ENCODE measurements around the gene GOSR2. TPM values are rescaled to one million over a fixed set of nuclear protein-coding genes. Genes with fewer than 3 reads are reported as not detected.

GOSR2 gene
- total and polyA plus RNA-seq, 2 of the 4 experiments (the other 2 are of a cell fraction) = 63.4 to 75.6 TPM

DNA sequence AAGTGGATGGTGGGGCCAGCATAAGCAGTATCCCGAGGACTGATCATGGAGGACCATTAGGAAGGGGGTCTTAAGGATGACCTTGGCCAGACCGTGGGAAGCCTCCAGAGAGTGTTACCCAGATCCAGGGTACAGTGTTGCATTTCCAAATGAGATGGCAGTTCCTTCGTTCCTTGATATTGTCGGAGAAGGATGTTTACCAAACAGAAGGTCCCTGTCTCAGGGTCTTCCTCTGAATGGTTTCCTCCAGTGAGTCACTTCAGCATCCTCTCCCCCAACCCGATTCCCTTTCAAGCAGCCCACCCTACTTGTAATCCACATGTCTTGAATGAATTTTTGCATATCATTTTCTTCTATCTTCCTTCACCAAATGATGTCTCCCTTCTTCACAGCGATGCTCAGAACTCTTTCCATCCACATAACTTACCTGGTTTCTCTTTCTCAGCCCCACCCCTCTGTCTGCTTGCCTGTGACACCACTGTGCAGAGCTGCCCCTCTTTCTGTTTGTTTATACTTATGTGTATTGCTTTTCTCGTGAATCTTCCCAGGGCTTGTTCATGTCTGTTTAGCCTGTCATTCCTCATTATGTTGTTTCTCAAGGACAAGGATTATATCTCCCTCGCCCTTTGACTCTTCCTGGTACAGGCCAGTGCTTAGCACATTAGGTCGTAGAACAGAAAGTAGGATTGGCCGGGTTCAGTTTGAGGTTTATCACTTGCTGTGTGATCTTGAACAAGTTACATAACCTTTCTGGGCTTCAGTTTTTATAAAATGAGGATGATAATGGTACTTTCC lies 5.7 kb downstream of the GOSR2 start:
- ATAC-seq (ENCODE audit: low read depth) (no peak; the same call in 1 of the 2 replicates), DNase-seq (no peak)
- Histone ChIP-seq H3K9me1 (ENCODE audit: insufficient read depth, low read length) (peaks cover 14% of the 10 kb centered on the region), H3K27ac (ENCODE audit: insufficient read depth, low read length) (no peak overlapping the region), H3K9ac (ENCODE audit: low read depth, low read length) (peak overlapping the region; percentile 13; the same call in 1 of the 2 replicates), H4K5ac (ENCODE audit: low read depth, low read length) (no peak overlapping the region), H3K18ac (ENCODE audit: low read depth, low read length) (no peak overlapping the region), H3K14ac (replicated peaks; ENCODE audit: low read depth, low read length) (no peak overlapping the region), H3K4ac (ENCODE audit: low read depth, low read length) (0 out of 2 replicates have a peak overlapping the region, but pooled peaks have one; percentile 32), H3K23ac (ENCODE audit: low read depth, low read length) (no peak overlapping the region; the same call in 1 of the 2 replicates), H2AK5ac (ENCODE audit: low read depth, low read length) (no peak overlapping the region), H3K27me3 (ENCODE audit: control insufficient read depth, insufficient read depth, low read length) (no peaks in the 10 kb centered on the region), H2AFZ (replicated peaks; ENCODE audit: low read length, poor library complexity) (no peak overlapping the region), H3K36me3 (ENCODE audit: control insufficient read depth, insufficient read depth, low read length) (peaks cover 26% of the 10 kb centered on the region), H2BK5ac (ENCODE audit: low read depth, low read length, poor library complexity, severe bottlenecking) (no peak overlapping the region), H3K4me3 (ENCODE audit: insufficient read depth, low read depth, low read length) (no peak overlapping the region), H3K9me3 (ENCODE audit: control insufficient read depth, insufficient read depth, low read length) (no peaks in the 10 kb centered on the region), H2BK120ac (ENCODE audit: low read depth, low read length) (no peak overlapping the region), H4K8ac (ENCODE audit: low read depth in 2 of 2, low read length in 2 of 2) (no peak overlapping the region), H3K56ac (ENCODE audit: extremely low read depth, insufficient read depth, low read length) (no peak overlapping the region), H2AK9ac (replicated peaks; ENCODE audit: low read depth, low read length, poor library complexity) (no peak overlapping the region), H3K4me1 (ENCODE audit: control insufficient read depth, insufficient read depth, low read length) (peaks cover 6% of the 10 kb centered on the region), H3K4me2 (ENCODE audit: low read depth, low read length) (peak overlapping the region; percentile 54; the same call in 1 of the 2 replicates), H4K91ac (ENCODE audit: insufficient read depth, low read depth, low read length) (no peak overlapping the region), H2BK15ac (ENCODE audit: low read depth, low read length) (no peak overlapping the region), H3K79me1 (ENCODE audit: low read depth in 1 of 2, low read length in 2 of 2) (peaks cover 27 to 91% of the 10 kb centered on the region in 2 experiments), H2BK20ac (ENCODE audit: low read depth, low read length) (no peak overlapping the region), H4K20me1 (ENCODE audit: insufficient read depth, low read length) (peaks cover 61% of the 10 kb centered on the region)
- TF ChIP-seq SMC3 (IDR thresholded peaks at IDR 0.05; ENCODE audit: low read depth, low read length) (no peak), CEBPB (IDR thresholded peaks at IDR 0.05; ENCODE audit: low read depth, low read length) (no peak), POLR2A (IDR thresholded peaks at IDR 0.05; ENCODE audit: low read depth, low read length) (no peak)
- WGBS, 2 experiments (ENCODE audit: extremely low coverage in 2 of 2, insufficient read length in 1 of 2) = 80% methylated on average over 6 of the region's 10 CpGs; no CpG with 5 or more reads in 1 of the 2 experiments
- intact Hi-C loops (cut with micrococcal nuclease) = loop anchor here (10.0 kb wide), 1 partner anchor 664 kb away; no protein-coding TSS in a partner anchor
- dilution Hi-C loops (cut with HindIII; ENCODE audit: low sequenced_read_pairs, unreplicated experiment) = no loop called here
- POLR2A ChIA-PET (ENCODE audit: unreplicated experiment) = no interaction called here
- BruUV-seq (replicated peaks) = no TSS peak
- in situ Hi-C loops (cut with MboI; ENCODE audit: low sequenced_read_pairs) = no loop called here
- CTCF ChIA-PET = no interaction called here
